Endothelial cell of umbilical vein (primary cell): ENCODE results near the gene TSG101.

Source experiments
- EZH2 ChIP-seq: IDR thresholded peaks from 2 replicates; pipeline ENCODE4 v1.6.1; 2012; ENCODE audit warnings: borderline replicate concordance, low read depth, mild to moderate bottlenecking, moderate library complexity, low read length, inconsistent platforms; ENCODE audit not compliant: severe bottlenecking
- MYC ChIP-seq: IDR thresholded peaks from one replicate; pipeline ENCODE4 v1.6.1; 2011; ENCODE audit warnings: mild to moderate bottlenecking, low read depth, low read length
- POLR2A ChIP-seq: IDR thresholded peaks from 2 replicates; pipeline ENCODE4 v1.6.1; 2012; ENCODE audit warnings: low read depth, mild to moderate bottlenecking, control low read depth, low read length
- POLR2AphosphoS5 ChIP-seq: IDR thresholded peaks from 2 replicates; pipeline ENCODE4 v1.6.1; 2012; ENCODE audit warnings: low read depth, mild to moderate bottlenecking, control low read depth, low read length, moderate library complexity; ENCODE audit not compliant: insufficient read depth
- TF ChIP-seq, protein P1 (sequence below), 2 donors: IDR thresholded peaks; 1 replicate in 1 of 2; 2 replicates in 1 of 2; pipeline ENCODE4 v1.5.1; 2011; ENCODE audit warnings: low read length in 2 of 2, mild to moderate bottlenecking in 2 of 2, moderate library complexity in 2 of 2, control low read depth in 1 of 2, inconsistent platforms in 1 of 2, low read depth in 1 of 2; ENCODE audit not compliant: insufficient read depth in 1 of 2; ENCODE audit errors: extremely low read depth in 1 of 2
- TF ChIP-seq, protein P2 (sequence below): IDR thresholded peaks from 2 replicates; pipeline ENCODE4 v1.6.1; 2011; ENCODE audit not compliant: insufficient read depth, insufficient read length

DNA sequence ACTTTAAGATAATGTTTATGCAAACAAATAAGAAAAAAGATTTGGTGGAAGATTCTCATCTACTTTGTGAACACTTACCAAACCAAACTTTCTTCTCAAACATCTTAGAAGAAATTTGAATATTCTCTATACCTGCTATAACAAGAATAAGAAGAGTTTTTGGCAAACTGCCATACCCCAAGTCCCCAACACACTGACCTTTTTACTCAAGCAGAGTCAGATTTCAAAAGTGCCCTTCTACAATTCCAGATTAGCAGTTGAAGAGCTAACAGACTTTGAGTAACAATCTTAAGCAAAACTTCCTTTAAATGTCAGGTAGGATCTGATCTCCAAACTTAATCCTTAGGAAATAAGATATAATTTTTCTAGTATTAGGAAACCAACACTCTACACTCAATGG, 33.9 kb downstream of the TSG101 start:
- TF ChIP-seq POLR2A (no peak), EZH2 (no peak), MYC (no peak), POLR2AphosphoS5 (no peak)
- TF ChIP-seq, protein P1, sequence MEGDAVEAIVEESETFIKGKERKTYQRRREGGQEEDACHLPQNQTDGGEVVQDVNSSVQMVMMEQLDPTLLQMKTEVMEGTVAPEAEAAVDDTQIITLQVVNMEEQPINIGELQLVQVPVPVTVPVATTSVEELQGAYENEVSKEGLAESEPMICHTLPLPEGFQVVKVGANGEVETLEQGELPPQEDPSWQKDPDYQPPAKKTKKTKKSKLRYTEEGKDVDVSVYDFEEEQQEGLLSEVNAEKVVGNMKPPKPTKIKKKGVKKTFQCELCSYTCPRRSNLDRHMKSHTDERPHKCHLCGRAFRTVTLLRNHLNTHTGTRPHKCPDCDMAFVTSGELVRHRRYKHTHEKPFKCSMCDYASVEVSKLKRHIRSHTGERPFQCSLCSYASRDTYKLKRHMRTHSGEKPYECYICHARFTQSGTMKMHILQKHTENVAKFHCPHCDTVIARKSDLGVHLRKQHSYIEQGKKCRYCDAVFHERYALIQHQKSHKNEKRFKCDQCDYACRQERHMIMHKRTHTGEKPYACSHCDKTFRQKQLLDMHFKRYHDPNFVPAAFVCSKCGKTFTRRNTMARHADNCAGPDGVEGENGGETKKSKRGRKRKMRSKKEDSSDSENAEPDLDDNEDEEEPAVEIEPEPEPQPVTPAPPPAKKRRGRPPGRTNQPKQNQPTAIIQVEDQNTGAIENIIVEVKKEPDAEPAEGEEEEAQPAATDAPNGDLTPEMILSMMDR (IDR thresholded peaks at IDR 0.05; ENCODE audit: extremely low read depth in 1 of 2, insufficient read depth in 1 of 2, low read depth in 1 of 2, low read length in 2 of 2): no peak
- TF ChIP-seq, protein P2, sequence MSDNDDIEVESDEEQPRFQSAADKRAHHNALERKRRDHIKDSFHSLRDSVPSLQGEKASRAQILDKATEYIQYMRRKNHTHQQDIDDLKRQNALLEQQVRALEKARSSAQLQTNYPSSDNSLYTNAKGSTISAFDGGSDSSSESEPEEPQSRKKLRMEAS: no peak
